NCI-H2029 treated with DMSO at 0.1 percent for 48 hours (cell line): ENCODE results near the gene GPR173.

ENCODE experiments used
- DNase-seq: peaks from one replicate; lab custom pipeline; 2025; lab: John Stamatoyannopoulos, UW

Gene GPR173

DNA sequence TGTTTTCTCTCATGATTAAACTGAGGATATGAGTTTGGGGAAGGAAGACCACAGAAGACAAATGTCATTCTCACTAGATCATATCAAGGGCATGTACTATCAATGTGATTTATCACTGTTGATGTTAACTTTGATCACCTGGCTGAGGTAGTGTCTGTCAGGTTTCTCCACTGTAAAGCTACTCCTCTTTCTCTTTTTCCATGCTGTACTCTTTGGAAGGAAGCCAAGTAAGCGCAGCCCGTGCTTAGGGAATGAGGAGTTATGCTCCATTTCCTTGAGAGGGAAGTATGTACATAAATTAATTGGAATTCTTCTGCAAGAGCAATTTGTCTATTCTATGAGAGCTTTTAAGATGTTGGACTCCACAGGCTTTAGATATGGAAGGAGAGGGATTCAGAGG is 41.3 kb downstream of the GPR173 start:
- DNase-seq = no peak

DNA sequence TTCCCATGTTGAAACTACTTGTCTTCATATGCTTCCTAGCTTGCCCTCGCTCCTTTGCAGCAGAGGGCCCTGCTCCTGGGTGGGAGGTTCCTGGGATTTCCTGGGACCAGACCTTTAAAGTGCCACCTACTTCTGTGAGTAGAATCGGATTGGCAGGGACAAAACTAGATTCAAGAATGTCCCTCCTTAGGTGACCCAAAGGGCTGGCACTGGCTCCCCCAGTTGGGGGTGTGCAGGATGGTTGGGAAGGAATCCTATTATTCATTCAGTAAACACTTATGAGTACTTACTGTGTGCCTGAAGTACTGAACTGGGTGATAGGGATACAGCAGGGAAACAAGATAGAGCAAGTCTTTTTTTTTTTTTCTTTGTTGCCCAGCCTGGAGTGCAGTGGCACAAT is 42.8 kb downstream of the GPR173 start:
- no peak for DNase-seq

DNA sequence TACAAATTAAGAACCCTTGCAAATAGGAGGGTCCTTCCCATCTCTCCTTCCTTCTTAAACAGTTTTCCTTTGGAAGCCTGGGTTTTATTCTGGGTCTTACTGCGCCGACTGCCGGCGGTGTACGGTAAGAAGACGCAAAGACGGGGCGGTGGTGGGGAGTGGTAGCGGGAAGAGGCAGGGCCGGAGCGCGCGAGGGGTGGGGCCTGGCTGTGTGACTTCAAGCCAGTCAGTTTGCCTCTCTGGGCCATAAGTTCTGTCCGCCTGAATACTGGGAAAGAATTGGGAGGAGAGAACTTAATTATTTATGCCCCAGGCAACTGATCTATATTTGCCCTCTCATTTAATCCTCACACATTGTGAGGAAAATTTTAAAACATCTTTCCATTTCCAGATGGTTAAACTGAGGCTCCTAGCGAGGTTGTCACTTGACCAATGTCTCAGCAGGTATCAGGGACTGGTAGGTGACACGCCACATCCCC is 44.6 kb downstream of the GPR173 start:
- peak; percentile 30 for DNase-seq

DNA sequence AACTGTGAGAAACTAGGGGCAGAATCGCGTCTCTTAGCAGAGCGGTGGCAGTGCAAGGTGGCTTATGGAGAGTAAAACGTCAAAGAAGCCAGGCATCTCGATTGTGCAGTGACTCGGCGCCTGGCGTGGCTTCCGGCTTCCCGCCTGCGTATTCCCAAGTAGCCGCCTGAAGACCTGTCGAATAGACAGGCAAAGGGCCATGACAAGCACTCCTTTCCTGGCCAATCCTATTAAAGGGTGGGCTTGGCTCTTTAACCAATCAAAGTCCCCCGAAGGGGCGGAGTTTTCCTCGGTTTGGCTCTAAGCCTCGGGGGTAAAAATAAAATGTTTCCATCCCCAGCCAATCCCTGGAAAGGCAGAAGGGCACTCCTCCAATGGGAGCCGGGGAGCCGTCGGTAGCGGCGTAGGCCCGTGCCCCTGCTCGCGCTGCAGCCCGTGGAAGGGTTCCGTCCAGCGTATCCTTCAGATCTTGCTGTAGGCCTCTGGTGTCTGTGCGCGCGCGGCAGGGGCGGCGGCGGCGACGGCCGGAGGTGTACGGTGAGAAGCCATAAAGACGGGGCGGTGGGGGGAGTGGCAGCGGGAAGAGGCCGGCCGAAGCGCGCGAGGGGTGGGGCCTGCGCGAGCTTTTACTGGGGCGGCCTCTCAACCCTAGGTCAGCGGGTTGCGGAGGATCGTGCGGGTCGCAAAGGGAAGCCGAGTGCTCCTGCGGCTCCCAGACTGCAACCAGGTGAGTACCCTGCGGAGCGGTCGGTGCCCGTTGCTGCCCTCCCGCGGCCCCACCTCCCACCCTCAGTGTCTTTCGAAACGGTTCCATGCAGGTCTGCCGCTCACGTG is 45.4 kb downstream of the GPR173 start, which contains the start of gene KANTR:
TSS of gene KANTR (plus strand) at position 395 of the 834 bp plus-strand sequence. CDS start 30,131 bp downstream, outside the sequence.
- DNase-seq = peak; percentile 70

DNA sequence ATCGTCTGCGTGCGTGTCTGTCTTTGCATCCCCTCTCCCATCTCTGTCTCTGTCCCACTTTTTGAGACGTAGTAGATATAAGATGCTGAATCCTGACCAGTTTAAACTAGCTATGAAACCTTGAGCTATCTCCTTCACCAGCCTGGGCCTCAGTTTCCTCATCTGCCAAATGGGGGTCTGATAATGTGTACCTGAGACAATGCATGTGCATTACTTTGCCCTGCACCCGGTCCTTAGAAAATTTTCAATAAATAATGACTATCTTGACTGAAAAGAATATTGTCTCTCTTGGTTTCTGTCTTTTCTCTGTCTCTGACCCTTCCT is 46.0 kb downstream of the GPR173 start:
- no peak for DNase-seq

DNA sequence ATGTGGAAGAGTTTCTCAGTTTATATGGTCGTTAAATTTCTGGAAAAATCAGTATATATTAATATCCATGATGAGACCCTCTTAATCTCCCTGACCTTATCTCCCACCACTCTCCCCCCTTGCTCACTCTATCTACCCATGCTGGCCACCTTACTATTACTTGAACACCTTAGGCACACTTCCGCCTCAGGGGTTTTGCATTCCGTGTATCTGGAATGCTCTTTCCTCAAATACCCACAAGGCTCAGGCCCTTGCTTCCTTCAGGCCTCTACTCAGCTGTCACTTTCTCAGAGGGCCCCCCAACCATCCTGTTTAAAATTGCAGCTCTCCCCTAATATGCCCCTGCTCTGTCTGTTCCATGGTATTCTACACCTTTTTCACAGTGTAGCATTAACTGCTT is 47.2 kb downstream of the GPR173 start:
- no peak for DNase-seq

DNA sequence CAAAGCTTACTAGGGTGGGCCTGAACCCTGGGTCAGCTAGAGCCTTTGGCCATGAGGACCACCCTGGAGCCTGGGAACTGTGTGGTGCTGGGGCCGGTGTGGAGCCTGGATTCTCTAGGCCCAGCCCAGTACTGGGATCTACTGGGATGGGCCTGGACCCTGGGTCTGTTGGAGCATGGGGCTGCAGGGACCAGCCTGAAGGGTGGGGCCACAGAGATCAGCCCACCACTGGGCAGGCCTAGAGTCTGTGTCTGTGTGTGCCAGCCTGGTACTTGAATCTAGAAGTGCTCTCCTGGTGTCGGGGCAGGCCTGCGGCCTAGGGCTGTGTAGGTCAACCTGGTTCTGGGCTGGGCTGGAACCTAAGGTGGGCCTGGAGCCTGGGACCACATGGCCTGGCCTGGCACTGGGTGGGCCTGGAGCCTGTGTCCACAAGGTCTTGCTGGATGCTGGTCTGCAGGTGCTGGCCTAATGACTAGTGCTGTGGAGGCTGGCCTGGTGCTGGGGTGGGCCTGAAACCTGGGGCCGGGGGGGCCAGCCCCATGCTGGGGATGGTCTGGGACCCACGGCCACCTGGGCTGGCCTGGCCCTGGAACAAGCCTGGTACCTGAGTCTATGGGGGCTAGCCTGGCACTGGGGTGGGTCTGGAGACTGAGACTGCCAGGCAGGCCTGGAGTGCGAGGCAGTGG is 66.4 kb downstream of the GPR173 start:
- DNase-seq = no peak

DNA sequence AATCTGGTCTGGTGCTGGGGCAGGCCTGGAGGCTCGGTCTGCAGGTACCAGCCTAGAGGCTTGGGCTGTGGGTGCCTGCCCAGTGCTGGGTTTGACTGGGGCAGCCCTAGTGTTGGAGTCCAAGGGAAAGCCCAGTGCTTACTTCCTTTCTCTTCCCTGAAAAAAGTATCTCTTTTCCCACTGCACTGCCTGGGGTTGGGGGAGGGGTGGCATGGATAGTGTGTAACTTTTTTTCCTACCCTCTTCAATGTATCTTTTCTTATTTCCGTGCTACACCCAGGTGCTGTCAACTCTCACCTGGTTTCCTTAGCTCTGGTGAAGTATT is 66.9 kb downstream of the GPR173 start:
- DNase-seq = no peak

DNA sequence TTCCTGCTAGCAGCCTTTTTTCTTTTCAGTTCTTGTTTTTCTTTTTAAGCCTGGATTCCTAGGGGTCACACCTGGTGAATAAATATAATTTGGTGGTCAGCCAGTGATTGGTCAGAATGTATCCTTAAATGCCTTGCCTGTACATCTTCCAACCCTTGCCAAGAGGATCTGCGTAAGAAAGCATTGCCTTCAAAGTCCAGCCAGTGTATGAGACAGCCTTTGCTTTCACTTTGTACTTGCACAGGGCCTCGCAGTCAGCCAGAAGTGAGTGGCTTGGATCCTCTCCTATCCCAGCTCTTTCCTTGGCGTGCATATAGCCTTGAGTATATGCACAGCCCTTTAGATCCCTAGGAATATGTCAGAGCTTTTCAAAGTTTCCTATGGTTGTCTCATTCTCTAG is 67.5 kb downstream of the GPR173 start:
- DNase-seq = no peak

DNA sequence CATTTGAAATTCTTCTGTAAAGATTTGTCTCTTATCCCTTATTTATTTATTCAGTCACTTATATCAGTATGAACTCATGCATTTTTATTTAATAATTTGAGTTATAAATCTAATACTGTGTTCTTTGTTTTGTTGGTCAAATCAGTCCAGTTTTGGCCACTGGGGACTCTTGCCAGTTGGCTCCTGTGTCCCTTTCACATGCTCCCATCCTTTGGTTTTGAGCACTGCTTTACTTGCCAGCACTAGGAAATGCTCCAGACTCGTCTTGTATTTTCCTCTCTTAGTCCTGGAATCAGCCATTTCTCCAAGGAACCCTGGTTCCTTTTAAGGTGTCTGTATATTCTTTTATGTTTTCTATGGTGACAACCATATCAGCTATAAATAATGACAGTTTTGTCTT is 73.4 kb downstream of the GPR173 start:
- no peak for DNase-seq

DNA sequence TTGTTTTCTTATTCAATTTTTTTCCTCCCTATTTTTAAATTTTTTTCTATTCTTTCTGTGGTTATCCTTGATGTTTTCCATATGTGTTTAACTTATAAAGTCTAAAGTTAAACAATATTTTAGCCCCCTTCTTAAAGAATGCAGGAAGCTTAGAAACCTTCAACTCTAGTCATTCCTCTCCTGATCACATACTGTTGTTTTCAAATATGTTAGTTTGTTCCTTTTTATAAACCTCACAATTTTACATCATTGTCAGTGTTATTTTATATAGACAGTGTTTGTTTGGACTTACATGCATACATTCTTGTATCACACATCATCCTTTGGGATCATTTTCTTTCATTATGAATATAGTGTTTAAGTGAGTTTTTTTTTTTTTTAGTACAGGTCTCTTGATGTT is 76.9 kb downstream of the GPR173 start:
- no peak for DNase-seq

DNA sequence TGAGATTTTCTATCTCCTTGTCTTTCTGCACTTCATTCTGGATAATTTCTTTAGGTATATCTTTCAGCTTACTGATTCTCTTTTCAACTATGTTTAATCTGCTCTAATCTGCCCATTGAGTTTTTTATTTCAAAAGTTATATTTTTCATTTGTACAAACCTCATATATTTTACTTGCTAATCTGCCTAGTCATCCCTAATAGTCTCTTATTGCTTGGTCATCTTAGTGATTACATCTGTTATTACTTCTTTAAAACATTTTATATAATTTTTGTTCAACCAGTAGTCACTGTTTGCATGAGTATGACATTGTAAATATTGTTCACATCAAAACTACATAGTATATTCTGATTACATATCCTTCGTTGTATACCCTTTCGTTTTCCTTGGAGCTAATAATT is 77.8 kb downstream of the GPR173 start:
- no peak for DNase-seq

DNA sequence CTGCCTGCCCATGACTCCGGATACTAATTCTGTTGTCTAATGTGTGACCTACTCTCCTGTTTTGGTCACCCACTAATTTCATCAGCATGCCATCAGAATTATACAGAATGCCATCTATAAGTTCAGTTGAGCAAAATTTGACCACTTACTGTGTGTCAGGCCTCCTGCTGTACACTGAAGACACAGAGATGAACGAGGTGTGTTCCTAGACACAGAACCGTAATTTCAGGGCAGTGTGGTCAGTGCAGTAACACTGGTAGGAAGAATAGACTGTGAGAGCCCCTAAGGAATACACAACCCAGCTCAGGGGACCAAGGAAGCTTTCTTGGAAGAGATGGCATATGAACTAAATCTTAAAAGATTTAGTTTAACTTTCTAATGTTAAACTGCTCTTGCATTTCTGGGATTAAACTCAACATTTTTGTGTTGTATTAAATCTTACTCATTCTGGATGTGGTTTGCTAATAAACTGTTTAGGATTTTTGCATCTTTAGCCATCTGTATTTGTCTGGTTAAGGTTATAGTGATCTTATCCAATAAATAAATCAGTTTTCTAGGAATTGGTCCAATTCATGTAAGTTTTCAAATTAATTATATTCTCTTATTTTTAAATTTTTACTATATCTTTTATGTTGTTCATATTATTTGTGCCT is 79.6 kb downstream of the GPR173 start:
- no peak for DNase-seq
